Activated CD4-positive, alpha-beta T cell treated with anti-CD3 and anti-CD28 coated beads for 4 hours (primary cell): Measurements from ENCODE around the gene SLC4A3.

Experiments used
- DNase-seq, 2 donors: peaks; one replicate each; pipeline ENCODE4 v3.0.0-alpha.2; 2020

SLC4A3 gene

DNA sequence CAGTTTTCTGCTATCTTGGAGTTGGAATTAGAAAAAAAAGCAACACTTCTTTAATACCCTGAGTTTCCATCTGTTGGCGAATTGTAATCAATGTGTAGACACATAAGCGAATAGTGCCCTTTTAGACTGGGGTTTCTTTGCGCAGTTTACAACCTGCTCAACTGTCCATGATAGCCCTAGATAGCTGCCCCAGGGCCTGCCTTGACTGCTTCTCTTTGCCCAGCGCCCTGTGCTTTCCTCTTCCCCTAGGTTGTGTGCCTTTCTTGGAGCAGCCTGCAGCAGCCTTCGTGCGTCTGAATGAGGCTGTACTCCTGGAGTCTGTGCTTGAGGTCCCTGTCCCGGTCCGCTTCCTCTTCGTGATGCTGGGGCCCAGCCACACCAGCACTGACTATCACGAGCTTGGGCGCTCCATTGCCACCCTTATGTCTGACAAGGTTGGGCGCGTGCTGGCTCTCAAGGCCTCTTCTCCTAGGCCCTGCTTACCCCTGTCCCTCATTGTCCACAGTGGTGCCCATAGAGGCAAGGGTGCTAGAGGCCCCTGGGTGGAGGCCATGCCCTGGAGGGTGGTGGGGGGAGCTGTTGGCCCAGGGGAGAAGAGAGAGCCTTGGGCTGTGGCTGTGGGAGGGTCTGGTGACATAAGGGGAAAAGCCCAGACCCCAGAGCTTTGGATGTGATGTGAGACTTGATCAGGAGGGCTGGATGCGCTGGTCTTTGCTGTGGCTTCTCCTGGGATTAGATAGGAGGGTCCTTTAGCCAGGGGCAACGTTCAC, 6.9 kb downstream of the SLC4A3 start:
- DNase-seq = no peak

DNA sequence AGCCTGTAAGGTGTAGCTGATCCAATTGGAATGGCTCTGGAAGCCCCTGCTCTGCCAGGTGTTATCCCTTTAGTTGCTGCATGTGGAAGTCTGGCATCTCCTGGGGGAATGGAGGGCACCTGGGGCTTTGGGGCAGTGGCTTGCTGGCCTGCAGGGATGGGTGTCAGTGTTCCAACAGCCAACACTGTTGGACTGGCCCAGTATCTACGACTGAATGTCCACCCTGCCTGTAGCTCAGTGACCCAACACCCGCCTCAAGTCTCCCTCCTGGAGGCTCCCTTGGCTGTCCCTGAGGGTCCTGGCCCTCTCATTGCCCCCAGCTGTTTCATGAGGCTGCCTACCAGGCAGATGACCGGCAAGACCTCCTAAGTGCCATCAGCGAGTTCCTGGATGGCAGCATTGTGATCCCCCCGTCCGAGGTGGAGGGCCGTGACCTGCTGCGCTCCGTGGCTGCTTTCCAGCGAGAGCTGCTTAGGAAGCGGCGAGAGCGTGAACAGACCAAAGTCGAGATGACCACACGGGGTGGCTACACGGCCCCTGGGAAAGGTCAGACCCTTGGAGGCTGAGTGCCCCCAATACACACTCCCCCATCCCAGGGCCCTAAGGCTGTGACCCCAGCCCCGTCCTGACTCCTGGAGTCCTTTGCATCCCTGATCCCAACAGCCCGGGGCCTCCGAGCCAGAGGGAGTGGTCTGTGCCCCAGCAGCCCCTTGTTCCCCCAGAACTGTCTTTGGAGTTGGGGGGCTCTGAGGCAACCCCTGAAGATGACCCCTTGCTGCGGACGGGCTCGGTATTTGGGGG, 7.7 kb downstream of the SLC4A3 start:
- no peak for DNase-seq

DNA sequence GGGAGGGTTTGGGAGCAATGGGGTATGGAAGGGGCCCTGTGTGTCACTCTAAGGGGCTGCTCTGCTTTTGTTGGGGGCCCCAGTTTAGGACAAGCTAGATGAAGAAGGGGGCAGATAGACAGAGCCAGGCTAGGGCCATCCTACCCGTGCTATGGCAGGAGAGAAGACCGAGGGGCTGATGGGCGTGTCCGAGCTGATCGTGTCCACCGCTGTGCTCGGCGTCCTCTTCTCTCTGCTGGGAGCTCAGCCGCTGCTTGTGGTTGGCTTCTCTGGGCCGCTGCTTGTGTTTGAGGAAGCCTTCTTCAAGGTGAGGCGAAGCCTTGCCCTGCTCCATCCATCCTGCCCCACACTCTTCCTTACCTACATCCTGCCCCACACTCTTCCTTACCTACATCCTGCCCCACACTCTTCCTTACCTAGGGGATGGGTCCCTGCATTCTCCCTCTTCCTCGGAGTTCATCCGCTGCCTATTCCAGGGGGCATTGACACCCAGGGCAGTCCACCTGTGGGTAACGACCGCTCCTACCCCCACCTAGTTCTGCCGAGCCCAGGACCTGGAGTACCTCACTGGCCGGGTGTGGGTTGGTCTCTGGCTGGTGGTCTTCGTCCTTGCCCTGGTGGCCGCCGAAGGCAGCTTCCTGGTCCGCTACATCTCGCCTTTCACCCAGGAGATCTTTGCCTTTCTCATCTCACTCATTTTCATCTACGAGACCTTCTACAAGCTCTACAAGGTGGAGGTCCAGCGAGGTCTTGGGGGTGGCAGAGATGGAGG, 8.9 kb downstream of the SLC4A3 start:
- no peak for DNase-seq

DNA sequence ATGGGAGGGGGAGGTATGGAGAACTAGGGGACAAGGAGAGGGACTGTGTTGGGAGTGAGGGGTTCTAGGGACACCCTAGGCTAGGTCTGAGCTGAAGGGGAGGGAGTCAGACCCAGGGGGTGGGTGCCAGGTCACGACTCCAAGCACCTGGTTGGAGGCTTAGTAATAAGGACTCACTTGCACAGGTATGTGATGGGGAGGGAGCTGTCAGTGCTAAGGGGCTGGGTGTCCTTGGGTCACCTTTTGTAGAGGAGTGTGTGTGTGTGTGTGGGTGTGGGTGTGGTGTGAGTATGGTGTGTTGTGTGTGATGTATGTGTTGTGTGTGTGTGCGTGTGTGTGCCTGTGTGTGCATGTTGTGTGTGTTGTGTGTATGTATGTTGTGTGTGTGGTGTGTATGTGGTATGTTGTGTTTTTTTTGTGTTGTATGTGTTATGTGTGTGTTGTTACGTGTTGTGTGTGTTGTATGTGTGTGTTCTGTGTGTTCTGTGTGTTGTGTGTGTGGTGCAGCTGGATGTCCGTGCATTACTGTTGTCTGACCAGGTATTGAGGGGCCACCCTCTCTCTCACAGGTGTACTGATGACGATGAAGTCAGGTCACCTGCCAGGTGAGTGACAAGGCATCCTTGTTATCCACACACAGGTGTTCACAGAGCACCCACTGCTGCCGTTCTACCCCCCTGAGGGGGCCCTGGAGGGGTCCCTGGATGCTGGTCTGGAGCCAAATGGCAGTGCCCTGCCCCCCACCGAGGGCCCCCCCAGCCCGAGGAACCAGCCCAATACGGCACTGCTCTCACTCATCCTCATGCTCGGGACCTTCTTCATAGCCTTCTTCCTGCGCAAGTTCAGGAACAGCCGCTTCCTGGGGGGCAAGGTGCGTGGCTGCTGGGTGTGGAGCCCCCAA, 9.8 kb downstream of the SLC4A3 start:
- DNase-seq = no peak

DNA sequence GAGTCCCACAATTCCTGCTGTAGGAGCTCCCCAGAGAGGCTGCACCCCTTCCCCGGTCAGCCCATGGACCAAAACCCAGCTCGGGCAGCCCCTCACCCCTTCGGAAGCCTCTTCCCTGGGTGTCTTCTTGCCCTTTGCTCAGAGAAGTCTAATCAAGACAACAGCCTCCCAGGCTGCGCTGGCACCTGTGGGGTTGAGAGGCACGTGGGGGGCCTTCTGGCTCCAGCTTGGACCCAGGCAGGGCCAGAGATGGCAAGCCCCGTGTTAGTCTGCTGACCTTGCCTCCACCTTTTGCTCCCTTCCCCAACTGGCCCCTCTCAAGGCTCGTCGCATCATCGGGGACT, 10.4 kb downstream of the SLC4A3 start:
- no peak for DNase-seq

DNA sequence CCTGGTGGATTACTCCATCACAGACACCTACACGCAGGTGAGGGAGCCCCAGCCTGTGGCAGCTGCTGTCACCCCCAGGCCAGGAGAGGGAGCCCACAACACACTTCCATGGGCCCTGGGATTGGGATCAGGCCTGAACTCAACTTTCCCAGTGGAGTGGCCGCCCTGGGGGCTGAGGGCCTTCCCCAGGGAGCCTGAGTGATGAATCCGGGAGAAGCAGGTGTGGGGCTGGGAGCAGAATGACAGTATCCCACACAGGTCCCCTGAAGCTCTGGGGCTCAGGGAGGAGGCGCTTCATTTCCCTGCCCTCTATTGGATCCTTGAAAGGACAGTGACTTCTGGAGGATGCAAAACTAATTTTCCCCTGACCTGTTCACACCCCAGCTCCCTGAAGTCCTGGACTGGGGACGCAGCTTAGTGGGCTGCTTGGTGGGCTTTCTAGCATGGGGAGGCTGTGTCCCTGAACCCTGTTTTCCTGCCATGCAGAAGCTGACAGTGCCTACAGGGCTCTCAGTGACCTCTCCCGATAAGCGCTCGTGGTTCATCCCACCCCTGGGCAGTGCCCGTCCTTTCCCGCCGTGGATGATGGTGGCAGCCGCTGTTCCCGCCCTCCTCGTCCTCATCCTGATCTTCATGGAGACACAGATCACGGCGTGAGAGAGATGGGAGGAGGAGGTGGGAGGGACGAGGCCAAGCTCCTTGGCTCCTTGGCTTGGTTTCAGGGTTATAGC, 11.0 kb downstream of the SLC4A3 start:
- no peak for DNase-seq

DNA sequence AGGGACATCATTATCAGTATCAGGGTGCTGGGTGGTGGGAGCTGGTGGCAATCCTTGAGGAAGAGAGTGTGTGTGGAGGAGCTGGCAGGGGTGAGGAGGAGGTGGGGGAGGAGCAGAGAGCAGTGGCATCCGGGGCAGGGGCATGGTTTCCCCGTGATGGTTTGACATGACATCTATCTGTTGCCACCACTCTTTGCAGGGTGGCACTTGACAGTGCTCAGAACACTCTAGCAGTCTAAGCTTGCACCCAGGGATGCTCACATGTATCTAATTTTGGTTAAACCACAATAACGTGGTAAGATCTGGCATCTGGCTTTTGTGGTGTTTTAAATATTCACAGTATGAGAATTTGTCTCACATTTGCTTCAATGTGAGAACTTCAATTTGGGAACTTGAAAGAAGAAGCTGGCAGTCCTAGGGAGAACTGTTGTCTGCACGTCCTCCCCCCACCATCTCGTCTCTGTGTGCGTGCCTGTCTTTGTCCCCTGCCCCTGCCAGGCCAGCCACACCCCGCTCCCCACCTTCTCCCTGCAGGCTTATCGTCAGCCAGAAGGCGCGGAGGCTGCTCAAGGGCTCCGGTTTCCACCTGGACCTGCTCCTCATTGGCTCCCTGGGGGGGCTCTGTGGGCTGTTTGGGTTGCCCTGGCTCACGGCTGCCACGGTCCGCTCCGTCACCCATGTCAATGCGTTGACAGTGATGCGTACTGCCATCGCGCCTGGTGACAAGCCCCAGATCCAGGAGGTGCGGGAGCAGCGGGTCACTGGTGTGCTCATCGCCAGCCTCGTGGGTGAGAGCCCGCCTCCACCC, 11.7 kb downstream of the SLC4A3 start:
- DNase-seq = no peak

DNA sequence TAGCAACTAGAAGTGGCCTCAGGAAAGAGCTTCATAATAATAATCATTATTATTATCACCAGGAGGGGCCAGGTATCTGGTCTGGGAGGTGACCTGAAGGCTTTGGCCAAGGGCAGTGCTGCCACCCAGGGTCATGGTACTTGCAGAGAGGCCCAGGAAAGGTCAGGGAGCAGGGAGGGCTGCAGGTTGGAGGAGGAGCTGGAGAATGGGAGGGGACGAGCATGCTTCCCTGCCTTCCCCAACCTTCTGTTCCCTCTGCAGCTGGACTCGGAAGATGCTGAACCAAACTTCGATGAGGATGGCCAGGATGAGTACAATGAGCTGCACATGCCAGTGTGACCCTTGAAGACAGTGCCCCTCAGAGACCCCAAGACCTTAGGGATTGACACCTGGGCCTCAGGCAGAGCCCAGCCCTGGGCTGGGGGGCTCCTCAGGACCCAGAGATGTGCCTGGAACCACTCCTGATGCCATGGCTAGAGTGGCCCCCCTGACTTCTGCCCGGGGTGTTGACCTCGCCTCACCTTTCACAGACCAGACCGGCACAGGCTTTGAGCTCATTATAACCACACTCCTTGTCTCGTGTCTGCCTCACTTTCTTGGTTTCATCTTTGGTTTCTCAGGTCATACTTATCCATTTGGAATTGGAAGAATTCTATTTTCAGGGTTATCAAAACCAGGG, 14.1 kb downstream of the SLC4A3 start:
- no peak for DNase-seq

DNA sequence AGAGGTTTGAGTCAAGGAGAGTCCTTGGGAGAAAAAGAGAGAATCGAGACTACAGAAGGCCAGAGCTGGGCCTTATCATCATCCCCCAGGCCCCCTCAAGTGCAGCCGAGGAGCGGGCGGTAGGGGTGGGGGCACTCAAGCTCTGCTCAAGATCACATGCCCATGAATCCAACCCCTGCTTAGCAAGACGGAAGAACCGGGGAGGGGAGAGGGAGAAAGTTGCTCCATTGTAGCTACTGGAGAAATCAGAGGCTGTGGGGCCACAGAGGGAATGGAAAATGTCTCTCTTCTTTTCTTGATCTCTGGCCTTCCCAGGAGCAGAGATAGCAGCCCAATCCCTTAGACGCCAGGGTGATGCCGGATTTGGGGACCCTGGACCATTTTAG, 14.6 kb downstream of the SLC4A3 start:
- no peak for DNase-seq

DNA sequence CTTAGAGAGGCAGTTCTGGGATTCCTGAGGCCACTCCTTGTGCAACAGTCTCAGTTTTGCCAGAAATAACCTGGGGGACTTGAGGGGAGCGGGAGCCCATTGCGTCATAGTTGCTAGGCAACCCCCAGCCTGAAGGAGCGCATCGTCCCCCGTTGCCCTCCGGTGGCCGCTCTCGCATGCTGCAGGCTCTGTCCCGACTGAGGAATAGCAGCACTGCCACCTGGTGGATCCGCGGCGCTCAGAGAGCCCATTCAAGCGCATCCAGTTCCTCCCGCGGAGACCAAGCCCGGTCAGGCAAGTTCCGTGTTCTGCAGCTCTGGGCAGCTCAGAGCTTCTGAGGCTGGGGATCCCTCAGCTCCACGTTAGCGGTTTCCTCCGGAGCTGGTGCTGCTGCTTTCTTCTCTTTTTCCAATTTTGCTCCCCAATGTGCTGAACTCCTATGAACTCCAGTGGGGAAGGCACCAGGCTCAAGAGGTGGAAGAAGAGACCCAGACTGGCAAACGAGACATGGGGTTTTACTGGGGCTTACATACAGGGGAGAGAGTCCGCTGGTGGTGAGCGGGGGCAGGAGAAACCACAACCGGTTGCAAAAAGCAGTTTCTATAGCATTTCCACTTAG, 15.1 kb downstream of the SLC4A3 start:
- peak; percentile 84 to 86 for DNase-seq

DNA sequence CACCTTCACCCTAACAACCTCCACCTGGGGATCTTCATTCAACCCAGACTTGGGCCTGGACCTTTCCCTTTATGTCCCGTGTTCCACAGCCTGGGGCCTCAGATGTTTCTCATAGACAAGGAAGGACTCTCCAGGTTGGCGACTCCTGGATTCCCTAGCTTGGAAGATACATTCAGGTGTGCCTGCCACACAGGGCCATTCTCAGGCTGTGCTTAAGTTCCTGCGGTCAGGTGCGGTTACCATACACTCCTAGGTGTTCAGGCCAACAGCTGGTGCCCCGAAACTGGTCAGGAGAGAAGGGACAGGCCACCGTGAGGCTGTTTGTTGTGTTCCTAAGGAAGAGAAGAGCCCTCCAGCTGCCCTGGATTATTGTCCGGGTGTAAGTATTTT, 15.6 kb downstream of the SLC4A3 start:
- DNase-seq = no peak

DNA sequence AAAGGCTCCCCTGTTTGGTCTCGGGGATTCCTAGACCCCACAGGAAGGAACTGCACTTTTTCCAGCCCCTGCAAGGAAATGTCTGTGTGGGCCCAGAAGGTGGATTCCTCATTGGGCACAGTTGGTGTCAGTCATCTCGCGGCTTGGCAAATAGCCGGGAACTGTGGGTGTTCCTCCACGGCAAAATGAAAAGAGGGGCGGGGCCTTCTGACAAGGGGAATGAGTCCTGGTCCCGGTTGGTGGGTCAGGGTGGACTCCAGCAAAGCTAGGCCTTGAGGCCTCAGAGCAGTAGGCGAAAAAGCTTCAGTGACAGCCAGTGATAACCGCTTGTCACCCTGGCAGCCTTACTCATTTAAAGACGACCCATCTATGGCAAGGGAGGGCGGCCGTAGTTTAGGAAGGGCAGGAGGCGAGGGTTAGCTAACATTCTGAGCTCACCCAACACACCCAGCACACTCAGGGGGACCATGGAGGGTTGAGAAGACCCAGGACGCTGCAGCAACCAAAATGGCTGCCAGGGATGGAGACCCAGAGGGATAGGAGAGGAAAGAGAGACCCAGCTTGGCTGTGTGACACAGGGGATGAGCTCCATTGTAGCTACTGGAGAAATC, 16.5 kb downstream of the SLC4A3 start:
- no peak for DNase-seq

DNA sequence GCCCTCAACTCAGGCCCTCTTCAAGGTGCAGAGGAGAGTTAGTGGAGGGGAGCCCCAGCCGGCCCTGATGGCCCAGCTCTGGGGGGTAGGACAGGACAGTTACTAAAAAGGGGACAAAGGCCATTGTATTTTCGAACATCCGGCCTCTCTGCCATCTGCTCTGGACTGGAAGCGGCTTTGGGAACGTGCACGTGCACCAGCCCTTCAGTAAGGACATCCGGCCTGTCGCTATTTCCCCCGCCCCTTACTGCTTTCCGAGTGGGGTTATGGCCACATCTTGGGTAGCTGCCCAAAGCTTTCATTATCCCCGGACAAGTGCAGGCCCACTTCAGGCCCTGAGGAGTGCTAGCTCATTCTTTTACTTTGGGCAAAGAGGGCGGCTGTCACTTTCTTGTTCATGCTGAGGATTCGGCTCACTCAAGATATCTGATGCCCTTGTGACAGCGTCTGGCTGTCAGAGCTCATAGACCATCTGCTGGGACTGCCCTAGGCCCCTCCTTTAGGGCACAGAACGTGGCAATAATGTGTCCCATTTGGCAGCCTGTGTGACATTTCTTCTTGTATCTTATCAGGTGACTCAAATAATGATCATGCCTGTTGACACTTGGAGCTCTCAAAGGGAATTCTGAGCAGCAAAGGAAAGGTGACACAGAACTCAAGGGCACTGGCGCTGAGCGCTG, 17.5 kb downstream of the SLC4A3 start:
- no peak for DNase-seq

DNA sequence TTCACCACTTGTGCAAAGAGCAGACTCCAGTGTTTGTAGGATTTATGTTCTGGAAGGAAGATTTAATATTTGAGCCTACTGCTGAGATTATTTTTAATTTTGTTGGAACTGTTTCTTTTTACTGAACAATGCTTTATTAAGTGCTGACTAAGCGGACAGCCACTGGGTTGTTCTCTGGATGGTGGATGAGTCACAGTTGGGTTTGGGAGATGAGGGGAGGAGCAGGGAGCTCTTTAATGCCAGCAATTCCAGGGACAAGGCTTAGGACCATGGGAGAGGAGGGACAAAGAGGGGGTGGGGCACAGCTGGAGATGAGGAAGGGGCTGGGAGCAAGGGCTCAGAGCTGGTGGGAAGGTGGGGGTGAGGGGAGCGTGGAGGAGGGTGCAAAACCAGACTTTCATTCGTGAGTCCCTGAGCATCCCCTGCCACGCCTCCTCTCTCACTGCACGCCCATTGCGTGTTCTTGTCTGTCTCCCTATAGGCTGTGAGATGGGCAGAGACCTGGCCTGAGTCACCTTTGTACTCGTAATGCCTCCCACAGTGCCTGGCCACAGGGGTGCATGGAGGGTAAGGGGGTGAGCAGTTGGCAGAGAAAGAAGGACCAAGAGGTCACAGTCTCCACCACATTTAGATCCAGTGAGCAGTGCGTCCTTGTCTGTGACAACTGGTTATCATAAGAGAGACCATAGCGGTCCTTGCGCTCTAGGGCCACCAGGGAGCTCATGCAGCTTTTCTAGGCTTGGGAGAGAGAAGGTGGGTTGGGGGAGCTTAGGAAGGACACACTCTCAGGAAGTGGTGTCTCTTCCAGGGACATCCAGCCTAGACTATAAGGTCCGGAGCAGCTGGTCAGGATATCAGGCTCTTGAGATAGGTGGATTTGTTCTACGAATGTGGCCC, 18.4 kb downstream of the SLC4A3 start:
- no peak for DNase-seq

DNA sequence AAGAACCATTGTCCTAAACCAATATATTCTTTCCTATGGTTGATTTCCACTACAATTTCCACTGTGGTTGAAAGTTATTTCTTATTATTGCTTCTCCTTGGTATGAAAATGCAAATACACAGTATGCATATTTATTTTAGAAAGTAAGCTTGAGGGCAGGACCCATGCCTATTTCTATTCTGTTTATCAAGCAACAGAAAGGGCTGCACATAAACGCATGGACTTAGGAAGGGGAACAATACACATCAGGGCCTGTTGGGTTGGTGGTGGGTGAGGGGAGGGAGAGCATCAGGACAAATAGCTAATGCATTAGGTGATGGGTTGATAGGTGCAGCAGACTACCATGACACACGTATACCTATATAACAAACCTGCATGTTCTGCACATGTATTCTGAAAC, 20.7 kb downstream of the SLC4A3 start:
- no peak for DNase-seq

DNA sequence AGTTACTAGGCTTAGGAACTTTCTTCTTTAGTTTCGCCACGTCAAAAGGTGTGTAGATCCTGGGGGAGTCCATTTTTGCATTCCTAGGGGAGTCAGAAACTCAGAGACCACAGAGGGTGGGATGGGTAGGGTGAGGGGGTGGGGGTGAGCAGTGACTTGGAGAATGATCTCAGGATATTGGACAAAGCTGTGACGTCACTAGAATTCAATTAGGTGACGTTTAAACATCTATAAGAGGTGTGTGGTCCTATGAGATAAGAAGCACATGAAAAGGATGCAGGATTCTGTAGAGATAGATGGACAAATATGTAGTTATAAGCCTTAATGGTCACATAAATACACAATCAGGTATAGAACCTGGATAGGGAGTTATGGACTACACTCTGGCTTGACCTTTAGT, 21.5 kb downstream of the SLC4A3 start:
- DNase-seq = no peak

DNA sequence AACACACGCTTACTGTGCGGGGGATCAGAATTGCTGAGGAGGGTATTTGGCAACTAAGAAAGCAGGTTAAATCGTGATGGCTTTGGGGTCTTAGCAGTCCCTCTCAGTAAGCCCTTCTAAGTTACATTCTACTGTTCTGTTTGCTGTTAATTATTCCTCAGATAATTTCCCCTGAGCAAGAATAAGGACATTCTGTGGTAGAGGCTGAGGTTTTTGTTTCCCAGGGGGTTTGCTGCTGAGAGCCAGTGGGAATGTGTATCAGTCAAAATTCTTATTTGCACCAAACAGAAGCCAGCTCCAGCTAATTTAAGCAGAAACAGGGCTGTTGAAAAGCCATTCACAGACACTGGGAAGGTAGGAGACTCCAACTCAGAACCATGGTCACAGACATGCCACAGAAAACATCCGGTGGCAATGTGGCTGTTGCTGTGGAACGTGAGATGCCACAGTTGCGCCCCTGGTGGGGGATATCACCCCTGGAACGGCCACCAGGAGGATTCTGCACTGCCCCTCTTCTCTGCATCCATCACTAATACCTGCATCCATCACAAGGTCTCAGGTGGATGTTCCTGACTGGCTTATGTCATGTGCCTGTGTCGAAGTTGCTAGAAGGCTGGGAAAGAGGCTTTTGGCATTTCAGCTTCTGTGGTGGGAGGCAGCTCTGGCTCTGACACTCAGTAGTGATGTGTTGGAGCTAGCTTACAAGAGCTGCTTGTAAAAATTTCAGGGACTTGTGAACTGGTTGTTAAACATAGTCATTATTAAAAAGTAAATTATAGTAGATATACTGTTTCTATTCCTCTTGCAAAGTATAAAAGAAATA, 23.2 kb downstream of the SLC4A3 start:
- no peak for DNase-seq
